ENCODE measurements around the gene PID1. TPM values are rescaled to one million over a fixed set of nuclear protein-coding genes. Genes with fewer than 3 reads are reported as not detected.

Gene PID1
- total RNA-seq, 1 donor from 2014 or later = 10.7 TPM

DNA sequence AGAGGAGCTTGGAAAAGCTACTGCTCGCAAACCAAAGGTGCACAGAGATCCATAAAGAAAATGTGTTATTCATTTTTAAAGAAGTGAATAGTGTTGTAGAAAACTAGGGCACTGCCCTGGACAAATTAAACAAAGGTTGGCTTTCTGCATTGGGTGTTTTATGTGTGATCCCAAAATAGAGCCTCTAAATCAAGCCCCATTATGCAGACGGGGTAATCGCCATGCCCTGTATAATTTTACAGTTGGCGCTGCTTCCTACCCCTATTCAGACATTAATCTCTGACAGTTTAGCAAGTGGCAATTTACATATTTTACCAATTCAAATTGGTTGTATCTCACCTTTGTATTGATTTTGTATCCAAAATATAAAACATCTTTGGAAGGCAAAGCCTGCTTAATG, 109.1 kb downstream of the PID1 start:
- Mint-ChIP-seq H3K4me1 (ENCODE audit: low read depth, unreplicated experiment) (peaks cover 14% of the 10 kb centered on the region), H3K36me3 (ENCODE audit: low read depth, unreplicated experiment) (peaks cover 3% of the 10 kb centered on the region), H3K27ac (ENCODE audit: unreplicated experiment) (no peak overlapping the region), H3K9me3 (ENCODE audit: unreplicated experiment) (peaks cover 3% of the 10 kb centered on the region), H3K4me3 (ENCODE audit: unreplicated experiment) (no peak overlapping the region), H3K27me3 (ENCODE audit: low read depth, unreplicated experiment) (no peaks in the 10 kb centered on the region)
- Histone ChIP-seq H3K4me3 (ENCODE audit: insufficient read depth, low read depth, low read length) (no peak overlapping the region), H3K4me2 (ENCODE audit: low read length) (no peak overlapping the region), H3K9me3 (ENCODE audit: insufficient read depth, low read depth, low read length) (no peaks in the 10 kb centered on the region), H3K27ac (ENCODE audit: low read depth, low read length) (no peak overlapping the region), H3K9ac (ENCODE audit: low read length) (no peak overlapping the region), H3K27me3 (ENCODE audit: insufficient read depth, low read length) (no peaks in the 10 kb centered on the region), H3K79me2 (ENCODE audit: insufficient read depth, low read length) (no peaks in the 10 kb centered on the region), H4K20me1 (ENCODE audit: insufficient read depth, low read length) (no peaks in the 10 kb centered on the region), H2AFZ (ENCODE audit: low read depth, low read length) (no peak overlapping the region), H3K36me3 (ENCODE audit: insufficient read depth, low read length) (no peaks in the 10 kb centered on the region), H3K4me1 (ENCODE audit: insufficient read depth, low read length) (no peaks in the 10 kb centered on the region)
- FAIRE-seq (no peak), DNase-seq (ENCODE audit: low read depth) (no peak)
- TF ChIP-seq EZH2 (IDR thresholded peaks at IDR 0.05; ENCODE audit: insufficient read depth, low read length) = no peak
- TF ChIP-seq, protein P1, sequence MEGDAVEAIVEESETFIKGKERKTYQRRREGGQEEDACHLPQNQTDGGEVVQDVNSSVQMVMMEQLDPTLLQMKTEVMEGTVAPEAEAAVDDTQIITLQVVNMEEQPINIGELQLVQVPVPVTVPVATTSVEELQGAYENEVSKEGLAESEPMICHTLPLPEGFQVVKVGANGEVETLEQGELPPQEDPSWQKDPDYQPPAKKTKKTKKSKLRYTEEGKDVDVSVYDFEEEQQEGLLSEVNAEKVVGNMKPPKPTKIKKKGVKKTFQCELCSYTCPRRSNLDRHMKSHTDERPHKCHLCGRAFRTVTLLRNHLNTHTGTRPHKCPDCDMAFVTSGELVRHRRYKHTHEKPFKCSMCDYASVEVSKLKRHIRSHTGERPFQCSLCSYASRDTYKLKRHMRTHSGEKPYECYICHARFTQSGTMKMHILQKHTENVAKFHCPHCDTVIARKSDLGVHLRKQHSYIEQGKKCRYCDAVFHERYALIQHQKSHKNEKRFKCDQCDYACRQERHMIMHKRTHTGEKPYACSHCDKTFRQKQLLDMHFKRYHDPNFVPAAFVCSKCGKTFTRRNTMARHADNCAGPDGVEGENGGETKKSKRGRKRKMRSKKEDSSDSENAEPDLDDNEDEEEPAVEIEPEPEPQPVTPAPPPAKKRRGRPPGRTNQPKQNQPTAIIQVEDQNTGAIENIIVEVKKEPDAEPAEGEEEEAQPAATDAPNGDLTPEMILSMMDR (IDR thresholded peaks at IDR 0.05; ENCODE audit: insufficient read depth, low read depth, low read length) = no peak

DNA sequence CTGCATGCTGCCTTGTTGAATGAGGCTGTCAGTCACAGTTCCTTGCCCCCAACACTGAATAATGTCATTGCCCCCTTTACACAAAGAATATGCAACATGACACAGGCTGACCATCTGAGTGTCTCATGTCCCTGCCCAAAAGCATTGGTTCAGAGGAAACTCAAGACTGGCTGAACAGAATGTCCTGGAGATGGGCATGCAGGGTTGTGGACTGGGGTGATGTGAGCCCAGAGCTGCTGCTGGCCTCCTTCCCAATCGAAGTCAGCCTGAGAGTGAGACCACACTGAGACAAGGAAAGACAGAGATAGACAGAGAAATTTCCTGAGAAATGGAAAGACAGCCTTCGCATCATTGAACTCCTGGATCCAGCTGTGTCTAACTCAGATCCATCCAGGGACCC, 110.1 kb downstream of the PID1 start:
- H3K27me3 ChIP-seq (ENCODE audit: insufficient read depth, low read length) = no peaks in the 10 kb centered on the region
- Mint-ChIP-seq H3K36me3 (ENCODE audit: low read depth, unreplicated experiment) (peaks cover 3% of the 10 kb centered on the region), H3K9me3 (ENCODE audit: unreplicated experiment) (peaks cover 3% of the 10 kb centered on the region), H3K4me3 (ENCODE audit: unreplicated experiment) (no peak overlapping the region), H3K27ac (ENCODE audit: unreplicated experiment) (no peak overlapping the region), H3K27me3 (ENCODE audit: low read depth, unreplicated experiment) (no peaks in the 10 kb centered on the region), H3K4me1 (ENCODE audit: low read depth, unreplicated experiment) (peaks cover 16% of the 10 kb centered on the region)
- H3K27ac ChIP-seq (ENCODE audit: low read depth, low read length) = no peak overlapping the region
- no peaks in the 10 kb centered on the region for H3K9me3 ChIP-seq (ENCODE audit: insufficient read depth, low read depth, low read length)
- no peak overlapping the region for H2AFZ ChIP-seq (ENCODE audit: low read depth, low read length)
- FAIRE-seq (no peak), DNase-seq (ENCODE audit: low read depth) (no peak)
- H3K79me2 ChIP-seq (ENCODE audit: insufficient read depth, low read length) = no peaks in the 10 kb centered on the region
- H4K20me1 ChIP-seq (ENCODE audit: insufficient read depth, low read length) = no peaks in the 10 kb centered on the region
- TF ChIP-seq, protein P1 (IDR thresholded peaks at IDR 0.05; ENCODE audit: insufficient read depth, low read depth, low read length) = no peak
- TF ChIP-seq EZH2 (IDR thresholded peaks at IDR 0.05; ENCODE audit: insufficient read depth, low read length) = no peak
- no peak overlapping the region for H3K4me2 ChIP-seq (ENCODE audit: low read length)
- no peak overlapping the region for H3K9ac ChIP-seq (ENCODE audit: low read length)
- H3K4me1 ChIP-seq (ENCODE audit: insufficient read depth, low read length) = no peaks in the 10 kb centered on the region
- no peak overlapping the region for H3K4me3 ChIP-seq (ENCODE audit: insufficient read depth, low read depth, low read length)
- H3K36me3 ChIP-seq (ENCODE audit: insufficient read depth, low read length) = no peaks in the 10 kb centered on the region

DNA sequence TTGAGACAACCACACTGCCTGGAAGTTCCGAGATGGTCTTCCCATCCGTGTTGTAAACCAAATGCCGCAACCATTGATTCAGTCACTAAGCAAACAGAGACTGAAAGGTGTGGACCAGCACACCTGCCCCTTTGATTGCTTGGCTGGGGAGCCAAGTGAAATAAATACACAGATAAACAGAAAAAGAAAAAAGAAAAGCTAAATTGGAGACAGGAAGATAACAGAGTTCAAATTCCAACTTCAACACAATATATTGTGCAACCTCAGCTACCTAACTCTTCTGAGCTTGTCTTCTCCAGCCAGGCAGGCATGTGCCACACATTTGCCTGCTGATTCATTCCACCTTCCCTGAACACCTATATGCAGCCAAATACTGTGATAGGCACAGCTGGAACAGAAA, 110.9 kb downstream of the PID1 start:
- Histone ChIP-seq H3K4me2 (ENCODE audit: low read length) (no peak overlapping the region), H3K27me3 (ENCODE audit: insufficient read depth, low read length) (no peaks in the 10 kb centered on the region), H3K9me3 (ENCODE audit: insufficient read depth, low read depth, low read length) (no peaks in the 10 kb centered on the region), H3K36me3 (ENCODE audit: insufficient read depth, low read length) (no peaks in the 10 kb centered on the region), H4K20me1 (ENCODE audit: insufficient read depth, low read length) (no peaks in the 10 kb centered on the region), H3K79me2 (ENCODE audit: insufficient read depth, low read length) (no peaks in the 10 kb centered on the region), H3K4me1 (ENCODE audit: insufficient read depth, low read length) (no peaks in the 10 kb centered on the region), H3K4me3 (ENCODE audit: insufficient read depth, low read depth, low read length) (no peak overlapping the region), H2AFZ (ENCODE audit: low read depth, low read length) (no peak overlapping the region), H3K27ac (ENCODE audit: low read depth, low read length) (no peak overlapping the region), H3K9ac (ENCODE audit: low read length) (no peak overlapping the region)
- no peaks in the 10 kb centered on the region for H3K27me3 Mint-ChIP-seq (ENCODE audit: low read depth, unreplicated experiment)
- H3K4me3 Mint-ChIP-seq (ENCODE audit: unreplicated experiment) = no peak overlapping the region
- H3K36me3 Mint-ChIP-seq (ENCODE audit: low read depth, unreplicated experiment) = peaks cover 3% of the 10 kb centered on the region
- no peak overlapping the region for H3K27ac Mint-ChIP-seq (ENCODE audit: unreplicated experiment)
- DNase-seq (ENCODE audit: low read depth) = no peak
- peaks cover 20% of the 10 kb centered on the region for H3K4me1 Mint-ChIP-seq (ENCODE audit: low read depth, unreplicated experiment)
- no peak for FAIRE-seq
- H3K9me3 Mint-ChIP-seq (ENCODE audit: unreplicated experiment) = peaks cover 3% of the 10 kb centered on the region
- TF ChIP-seq EZH2 (IDR thresholded peaks at IDR 0.05; ENCODE audit: insufficient read depth, low read length) = no peak
- TF ChIP-seq, protein P1 (IDR thresholded peaks at IDR 0.05; ENCODE audit: insufficient read depth, low read depth, low read length) = no peak
